Measurements from ENCODE around the gene GNB1L. TPM values are rescaled to one million over a fixed set of nuclear protein-coding genes. Genes with fewer than 3 reads are reported as not detected.

GNB1L gene
- total RNA-seq, 1 donor from 2014 or later: 7.0 TPM

DNA sequence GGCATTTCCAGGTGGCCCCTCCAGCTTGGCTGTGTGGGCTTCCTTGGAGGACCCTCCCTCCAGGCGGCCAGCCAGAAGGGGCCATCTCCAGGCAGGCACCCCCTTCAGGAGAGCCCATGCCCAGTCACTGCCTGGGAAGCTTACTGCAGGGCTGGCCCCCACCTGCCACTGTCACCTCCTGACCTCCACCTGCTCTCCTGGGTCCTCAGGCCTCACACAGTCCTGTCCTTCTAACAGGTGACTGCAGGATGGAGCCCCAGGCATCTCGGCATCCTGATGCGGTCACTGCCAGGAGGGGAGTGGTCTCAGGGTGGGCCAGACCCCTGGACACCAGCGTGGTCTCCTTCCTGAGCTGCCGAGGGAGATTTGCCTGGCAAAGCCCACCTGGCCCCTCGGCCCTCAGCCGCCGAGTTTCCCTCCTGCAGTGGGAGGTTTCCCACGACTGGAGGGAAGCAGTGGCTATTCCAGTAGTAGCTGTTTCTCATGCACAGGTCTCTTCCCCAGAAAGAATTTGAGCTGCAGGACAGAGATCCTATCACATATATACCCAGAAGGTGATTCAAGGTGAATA lies 81.1 kb downstream of the GNB1L start:
- Histone ChIP-seq H3K4me3 (ENCODE audit: low read depth, low read length) (no peak overlapping the region), H3K27me3 (ENCODE audit: control insufficient read depth, insufficient read depth, low read length) (peaks cover 43% of the 10 kb centered on the region), H3K36me3 (ENCODE audit: control insufficient read depth, insufficient read depth, low read length) (no peaks in the 10 kb centered on the region)
- DNase-seq (ENCODE audit: low read depth): no peak
- TF ChIP-seq, protein P1, sequence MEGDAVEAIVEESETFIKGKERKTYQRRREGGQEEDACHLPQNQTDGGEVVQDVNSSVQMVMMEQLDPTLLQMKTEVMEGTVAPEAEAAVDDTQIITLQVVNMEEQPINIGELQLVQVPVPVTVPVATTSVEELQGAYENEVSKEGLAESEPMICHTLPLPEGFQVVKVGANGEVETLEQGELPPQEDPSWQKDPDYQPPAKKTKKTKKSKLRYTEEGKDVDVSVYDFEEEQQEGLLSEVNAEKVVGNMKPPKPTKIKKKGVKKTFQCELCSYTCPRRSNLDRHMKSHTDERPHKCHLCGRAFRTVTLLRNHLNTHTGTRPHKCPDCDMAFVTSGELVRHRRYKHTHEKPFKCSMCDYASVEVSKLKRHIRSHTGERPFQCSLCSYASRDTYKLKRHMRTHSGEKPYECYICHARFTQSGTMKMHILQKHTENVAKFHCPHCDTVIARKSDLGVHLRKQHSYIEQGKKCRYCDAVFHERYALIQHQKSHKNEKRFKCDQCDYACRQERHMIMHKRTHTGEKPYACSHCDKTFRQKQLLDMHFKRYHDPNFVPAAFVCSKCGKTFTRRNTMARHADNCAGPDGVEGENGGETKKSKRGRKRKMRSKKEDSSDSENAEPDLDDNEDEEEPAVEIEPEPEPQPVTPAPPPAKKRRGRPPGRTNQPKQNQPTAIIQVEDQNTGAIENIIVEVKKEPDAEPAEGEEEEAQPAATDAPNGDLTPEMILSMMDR (IDR thresholded peaks at IDR 0.05; ENCODE audit: insufficient read depth, low read length, poor library complexity, severe bottlenecking): no peak

DNA sequence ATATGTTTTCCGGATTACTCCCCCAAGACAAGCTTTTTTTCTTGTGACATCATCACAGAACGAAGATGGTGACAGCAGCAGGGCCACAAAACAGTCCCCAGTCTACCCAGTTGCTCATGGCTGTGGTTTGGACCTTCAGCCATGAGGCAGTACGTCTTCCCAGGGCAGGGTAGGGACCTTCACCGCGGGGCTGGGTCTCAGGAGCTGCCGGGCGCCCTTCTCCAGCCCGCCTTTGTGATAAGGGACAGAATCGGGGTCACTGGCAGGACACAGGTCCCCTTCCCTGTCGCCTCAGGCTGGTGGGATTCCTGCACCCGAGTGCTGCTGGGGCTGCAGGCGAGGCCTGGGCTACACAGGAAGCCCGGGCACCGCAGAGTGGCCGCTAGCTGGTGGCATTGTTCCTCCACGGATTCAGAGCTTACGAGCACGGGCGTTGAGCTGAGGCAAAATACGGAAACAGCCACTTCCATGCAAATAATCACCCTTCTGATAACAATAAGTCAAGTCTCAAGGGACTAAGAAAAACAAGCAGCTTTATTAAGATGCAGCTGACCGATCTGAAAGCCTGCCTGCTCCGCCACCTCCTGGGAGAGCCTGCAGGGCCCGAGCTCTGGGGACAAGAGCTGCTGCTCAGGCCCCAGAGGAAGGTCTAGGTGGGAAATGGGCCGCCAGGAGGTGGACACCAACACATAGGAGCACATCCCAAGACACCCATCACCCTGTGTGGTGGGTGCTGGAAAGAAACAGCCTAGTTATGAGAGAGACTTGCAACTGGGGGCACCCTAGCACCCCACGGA lies 81.8 kb downstream of the GNB1L start:
- Histone ChIP-seq H3K4me3 (ENCODE audit: low read depth, low read length) (no peak overlapping the region), H3K36me3 (ENCODE audit: control insufficient read depth, insufficient read depth, low read length) (no peaks in the 10 kb centered on the region), H3K27me3 (ENCODE audit: control insufficient read depth, insufficient read depth, low read length) (peaks cover 50% of the 10 kb centered on the region)
- TF ChIP-seq, protein P1 (IDR thresholded peaks at IDR 0.05; ENCODE audit: insufficient read depth, low read length, poor library complexity, severe bottlenecking): no peak
- no peak for DNase-seq (ENCODE audit: low read depth)

DNA sequence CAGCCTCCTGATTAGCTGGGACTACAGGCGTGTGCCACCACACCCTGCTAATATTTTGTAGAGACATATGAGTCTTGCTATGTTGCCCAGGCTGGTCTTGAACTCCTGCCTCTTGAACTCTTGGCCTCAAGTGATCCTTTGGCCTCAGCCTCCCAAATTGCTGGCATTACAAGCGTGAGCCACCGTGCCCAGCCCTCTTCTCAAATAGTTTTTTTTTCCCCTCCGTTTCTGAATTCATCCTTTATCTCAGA lies 82.3 kb downstream of the GNB1L start:
- TF ChIP-seq, protein P1 (IDR thresholded peaks at IDR 0.05; ENCODE audit: insufficient read depth, low read length, poor library complexity, severe bottlenecking): no peak
- H3K27me3 ChIP-seq (ENCODE audit: control insufficient read depth, insufficient read depth, low read length): peaks cover 55% of the 10 kb centered on the region
- DNase-seq (ENCODE audit: low read depth): no peak
- no peaks in the 10 kb centered on the region for H3K36me3 ChIP-seq (ENCODE audit: control insufficient read depth, insufficient read depth, low read length)
- H3K4me3 ChIP-seq (ENCODE audit: low read depth, low read length): no peak overlapping the region

DNA sequence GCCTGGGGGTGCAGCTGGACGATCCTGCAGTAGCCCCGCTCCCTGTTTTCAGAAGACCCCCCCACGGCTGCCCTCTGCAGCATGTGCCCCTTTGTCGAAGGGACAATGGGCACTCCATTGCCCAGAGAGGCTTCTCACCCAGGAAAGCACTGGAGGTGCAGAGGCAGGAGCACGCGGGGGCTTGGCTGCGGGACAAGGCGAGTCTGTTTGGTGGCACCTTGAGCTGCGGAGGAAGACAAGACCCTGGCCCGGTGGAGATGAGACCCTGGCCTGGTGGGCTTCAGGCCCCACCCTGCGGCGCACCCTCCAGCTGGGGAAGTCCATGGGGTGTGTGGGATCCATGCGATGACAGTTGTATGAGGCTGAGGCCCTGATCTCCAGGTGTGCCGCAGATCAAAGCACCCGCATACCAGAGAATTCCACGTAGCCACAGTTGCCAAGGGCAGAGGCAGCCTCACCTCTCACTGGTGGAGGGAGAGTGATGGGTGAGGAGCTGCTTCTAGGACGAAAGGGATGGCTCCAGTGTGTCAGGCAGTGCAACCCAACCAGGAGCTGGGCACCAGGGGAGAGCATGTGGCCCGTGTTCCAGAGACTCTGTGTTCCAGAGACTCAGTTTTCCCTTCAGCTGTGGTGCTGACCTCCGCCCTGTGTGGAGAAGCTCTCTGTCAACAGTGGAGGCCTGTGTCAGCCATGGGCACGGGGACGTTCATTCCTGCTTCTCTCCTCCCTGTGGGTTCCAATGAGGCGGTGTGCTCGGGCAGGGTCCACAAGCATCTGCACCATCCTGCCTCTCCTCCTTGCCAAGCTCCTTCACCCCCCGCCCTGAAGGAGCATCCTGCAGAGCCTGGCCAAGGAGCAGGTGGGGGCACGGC lies 84.1 kb downstream of the GNB1L start:
- H3K36me3 ChIP-seq (ENCODE audit: control insufficient read depth, insufficient read depth, low read length): no peaks in the 10 kb centered on the region
- no peak for DNase-seq (ENCODE audit: low read depth)
- no peak overlapping the region for H3K4me3 ChIP-seq (ENCODE audit: low read depth, low read length)
- H3K27me3 ChIP-seq (ENCODE audit: control insufficient read depth, insufficient read depth, low read length): peaks cover 71% of the 10 kb centered on the region
- TF ChIP-seq, protein P1 (IDR thresholded peaks at IDR 0.05; ENCODE audit: insufficient read depth, low read length, poor library complexity, severe bottlenecking): no peak

DNA sequence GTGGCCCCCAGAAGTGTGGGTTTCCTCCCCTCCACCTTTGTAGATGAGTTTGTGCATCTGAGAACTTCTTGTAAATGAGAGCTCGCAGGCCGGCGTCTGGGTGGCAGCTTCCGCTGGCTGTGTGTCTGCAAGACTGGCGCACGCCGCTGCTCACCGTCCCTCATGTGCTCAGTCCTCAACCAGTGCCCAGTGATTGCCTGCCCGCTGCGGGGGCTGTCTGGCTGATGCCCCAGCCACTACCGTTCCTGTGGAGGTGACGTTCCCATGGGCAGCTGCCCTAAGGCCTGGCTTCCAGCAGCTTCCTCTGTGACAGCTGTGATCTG lies 85.3 kb downstream of the GNB1L start:
- peaks cover 81% of the 10 kb centered on the region for H3K27me3 ChIP-seq (ENCODE audit: control insufficient read depth, insufficient read depth, low read length)
- DNase-seq (ENCODE audit: low read depth): no peak
- H3K36me3 ChIP-seq (ENCODE audit: control insufficient read depth, insufficient read depth, low read length): no peaks in the 10 kb centered on the region
- H3K4me3 ChIP-seq (ENCODE audit: low read depth, low read length): no peak overlapping the region
- TF ChIP-seq, protein P1 (IDR thresholded peaks at IDR 0.05; ENCODE audit: insufficient read depth, low read length, poor library complexity, severe bottlenecking): no peak
